IMR-90 (cell line): Measurements from ENCODE around the gene SOX21. TPM values are rescaled to one million over a fixed set of nuclear protein-coding genes. Genes with fewer than 3 reads are reported as not detected.

ENCODE experiments used
- ATAC-seq: fragments of 200-7000 bp; cut with Tn5 transposase; 2 replicates; pipeline ENCODE4 v1.9.1; 2020; ENCODE audit warnings: low read depth, mild to moderate bottlenecking, moderate library complexity
- BruUV-seq: library from RNA; stranded (reverse); fragments of 400-500 nt; replicated peaks from 2 replicates; lab custom pipeline; 2021; lab: Mats Ljungman, UMichigan
- CTCF ChIA-PET: fragments of 300-600 bp; formaldehyde crosslinking; extraction: SDS; loops from one replicate; lab custom pipeline; 2021; ENCODE audit warnings: antibody characterized with exemption; lab: Yijun Ruan, JAX
- POLR2A ChIA-PET: fragments of 300-600 bp; sonication (Branson Sonifier 250); formaldehyde crosslinking; loops from one replicate; lab custom pipeline; 2022; ENCODE audit warnings: antibody characterized with exemption; ENCODE audit not compliant: unreplicated experiment; lab: Charles Lee
- DNase-seq: peaks from one replicate; pipeline ENCODE4 v3.0.0; 2013
- H2AFZ ChIP-seq: replicated peaks from 2 replicates; pipeline ENCODE3; 2013; ENCODE audit warnings: low read length, mild to moderate bottlenecking; ENCODE audit not compliant: poor library complexity
- H2AK5ac ChIP-seq: 2 replicates; pipeline ENCODE4 v1.6.1; 2013; ENCODE audit warnings: low read depth, low read length, inconsistent platforms
- H2AK9ac ChIP-seq: replicated peaks from 2 replicates; pipeline ENCODE3; 2013; ENCODE audit warnings: mild to moderate bottlenecking, low read depth, low read length, moderate library complexity; ENCODE audit not compliant: poor library complexity
- H2BK120ac ChIP-seq: 2 replicates; pipeline ENCODE4 v1.6.1; 2013; ENCODE audit warnings: low read depth, low read length, inconsistent platforms
- H2BK15ac ChIP-seq: 3 replicates; pipeline ENCODE4 v1.6.1; 2013; ENCODE audit warnings: low read depth, low read length, inconsistent platforms
- H2BK20ac ChIP-seq: 2 replicates; pipeline ENCODE4 v1.6.1; 2013; ENCODE audit warnings: low read depth, mild to moderate bottlenecking, inconsistent platforms, low read length, moderate library complexity
- H2BK5ac ChIP-seq: 2 replicates; pipeline ENCODE4 v1.6.1; 2013; ENCODE audit warnings: mild to moderate bottlenecking, low read depth, low read length, inconsistent platforms; ENCODE audit not compliant: poor library complexity, severe bottlenecking
- H3K14ac ChIP-seq: replicated peaks from 2 replicates; pipeline ENCODE4 v1.6.1; 2013; ENCODE audit warnings: low read depth, low read length, inconsistent platforms
- H3K18ac ChIP-seq: 2 replicates; pipeline ENCODE4 v1.6.1; 2013; ENCODE audit warnings: low read depth, low read length, control low read depth
- H3K23ac ChIP-seq: 2 replicates; pipeline ENCODE4 v1.6.1; 2013; ENCODE audit warnings: low read depth, low read length, inconsistent platforms
- H3K27ac ChIP-seq: 2 replicates; pipeline ENCODE4 v1.5.1; 2013; ENCODE audit warnings: mild to moderate bottlenecking, control low read depth, low read length; ENCODE audit not compliant: insufficient read depth
- H3K27me3 ChIP-seq: 2 replicates; pipeline ENCODE4 v1.6.1; 2013; ENCODE audit warnings: low read length; ENCODE audit not compliant: control insufficient read depth, insufficient read depth
- H3K36me3 ChIP-seq: 2 replicates; pipeline ENCODE4 v1.6.1; 2013; ENCODE audit warnings: low read length, mixed read lengths; ENCODE audit not compliant: control insufficient read depth, insufficient read depth
- H3K4ac ChIP-seq: 2 replicates; pipeline ENCODE4 v1.6.1; 2013; ENCODE audit warnings: low read depth, low read length, inconsistent platforms
- H3K4me1 ChIP-seq: 2 replicates; pipeline ENCODE4 v1.6.1; 2013; ENCODE audit warnings: low read length, mixed read lengths; ENCODE audit not compliant: control insufficient read depth, insufficient read depth
- H3K4me2 ChIP-seq: 2 replicates; pipeline ENCODE4 v1.6.1; 2013; ENCODE audit warnings: low read depth, mild to moderate bottlenecking, control low read depth, low read length, moderate library complexity
- H3K4me3 ChIP-seq: 2 replicates; pipeline ENCODE4 v1.5.1; 2013; ENCODE audit warnings: low read depth, mild to moderate bottlenecking, control low read depth, low read length, moderate library complexity; ENCODE audit not compliant: insufficient read depth
- H3K56ac ChIP-seq: 2 replicates; pipeline ENCODE4 v1.6.1; 2013; ENCODE audit warnings: low read length, inconsistent platforms; ENCODE audit not compliant: insufficient read depth; ENCODE audit errors: extremely low read depth
- H3K79me1 ChIP-seq, 2 experiments: 2 replicates each; pipeline ENCODE4 v1.6.1; 2013; ENCODE audit warnings: low read length in 2 of 2, inconsistent platforms in 1 of 2, low read depth in 1 of 2
- H3K9ac ChIP-seq: 2 replicates; pipeline ENCODE4 v1.6.1; 2013; ENCODE audit warnings: low read depth, low read length, control low read depth
- H3K9me1 ChIP-seq: 2 replicates; pipeline ENCODE4 v1.6.1; 2013; ENCODE audit warnings: low read length, inconsistent platforms; ENCODE audit not compliant: insufficient read depth
- H3K9me3 ChIP-seq: 2 replicates; pipeline ENCODE4 v1.6.1; 2013; ENCODE audit warnings: low read length; ENCODE audit not compliant: control insufficient read depth, insufficient read depth
- H4K20me1 ChIP-seq: 2 replicates; pipeline ENCODE4 v1.6.1; 2013; ENCODE audit warnings: low read length, inconsistent platforms; ENCODE audit not compliant: insufficient read depth
- H4K5ac ChIP-seq: 2 replicates; pipeline ENCODE4 v1.6.1; 2013; ENCODE audit warnings: mild to moderate bottlenecking, low read depth, low read length, control low read depth
- H4K8ac ChIP-seq, 2 experiments: 2 replicates each; pipeline ENCODE4 v1.6.1; 2013; ENCODE audit warnings: low read depth in 2 of 2, low read length in 2 of 2, control low read depth in 1 of 2, inconsistent platforms in 1 of 2
- H4K91ac ChIP-seq: 2 replicates; pipeline ENCODE4 v1.6.1; 2013; ENCODE audit warnings: low read depth, low read length, inconsistent platforms; ENCODE audit not compliant: insufficient read depth
- RCOR1 ChIP-seq: IDR thresholded peaks from 2 replicates; pipeline ENCODE4 v1.6.1; 2012; ENCODE audit warnings: mild to moderate bottlenecking, low read length, improper control_type of control experiment; ENCODE audit not compliant: insufficient replicate concordance
- RFX5 ChIP-seq: IDR thresholded peaks from 2 replicates; pipeline ENCODE4 v1.8.0; 2012; ENCODE audit warnings: low read depth, mild to moderate bottlenecking, low read length, moderate library complexity
- WGBS, 2 experiments: methylation state at CpG; one replicate each; pipeline versions ENCODE4 v1.1.5 to v1.1.7; 2013; ENCODE audit warnings: missing lambda C conversion rate in 2 of 2; ENCODE audit not compliant: insufficient read length in 1 of 2; ENCODE audit errors: extremely low coverage in 2 of 2; 5-methylcytosine and 5-hydroxymethylcytosine counted together
- dilution Hi-C: fragments of 300-500 bp; cut with HindIII; formaldehyde crosslinking; loops from one replicate; pipeline ENCODE4 v1.14.3; 2018; ENCODE audit warnings: low sequenced_read_pairs; ENCODE audit not compliant: unreplicated experiment
- in situ Hi-C: fragments of 300-500 bp; cut with MboI; formaldehyde crosslinking; loops from 3 replicates; pipeline ENCODE4 v1.14.3; 2019; ENCODE audit warnings: low sequenced_read_pairs, inconsistent platforms, mixed read lengths
- intact Hi-C: fragments of 100-400 bp; cut with micrococcal nuclease; formaldehyde crosslinking; loops from 2 replicates; pipeline ENCODE4 v1.10.0; 2022
- polyA plus RNA-seq, 3 experiments: library from polyadenylated mRNA; depleted of rRNA; stranded (reverse); fragments of >200 nt; gene quantifications; 2 replicates each; pipeline ENCODE4 v1.2.3, GENCODE V29; 2012; ENCODE audit warnings: low replicate concordance in 1 of 3
- total RNA-seq: library from RNA; depleted of rRNA; stranded (reverse); fragments of >200 nt; gene quantifications from 2 replicates; pipeline ENCODE4 v1.2.3, GENCODE V29; 2012
- TF ChIP-seq, protein P1 (sequence below): fragments of 150-350 bp; IDR thresholded peaks from 2 replicates; pipeline ENCODE4 v1.6.1; 2017; ENCODE audit warnings: mild to moderate bottlenecking, antibody characterized with exemption, low read length, low read depth

The SOX21 gene
- total and polyA plus RNA-seq, 2 of the 4 experiments (the other 2 are of a cell fraction) = not detected

DNA sequence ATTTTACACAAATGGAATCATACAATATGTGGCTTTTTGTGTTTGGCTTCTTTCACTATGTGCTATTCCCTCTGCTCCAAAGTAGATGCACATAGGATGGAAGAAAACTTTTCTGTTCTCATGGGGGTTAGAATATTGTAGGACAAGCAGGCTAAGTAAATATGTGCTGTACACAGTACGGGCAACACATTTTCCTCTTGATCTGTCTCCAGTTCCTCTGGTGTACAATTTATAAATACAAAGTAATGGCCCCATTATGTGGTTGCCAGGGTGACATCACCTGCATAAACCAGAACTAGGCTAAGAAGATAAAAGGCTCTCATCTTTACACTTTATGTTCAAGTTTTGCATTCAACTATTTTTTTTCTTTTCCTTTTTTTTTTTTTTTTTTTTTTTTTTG lies 41.0 kb upstream of the SOX21 start:
- in situ Hi-C loops = no loop called here
- CTCF ChIA-PET = no interaction called here

More for the DNA sequence above, 41.0 kb upstream of the SOX21 start:
- H3K18ac ChIP-seq = no peak overlapping the region
- WGBS, 2 experiments = no CpG with 5 or more reads among the region's 1 CpG
- H2AFZ ChIP-seq = no peak overlapping the region
- H3K27ac ChIP-seq = no peak overlapping the region
- no peak overlapping the region for H3K4me3 ChIP-seq
- H2AK9ac ChIP-seq = no peak overlapping the region
- intact Hi-C loops (no loop called here), dilution Hi-C loops (no loop called here)
- POLR2A ChIA-PET = no interaction called here
- no TSS peak for BruUV-seq
- no peaks in the 10 kb centered on the region for H3K4me1 ChIP-seq
- H2BK15ac ChIP-seq = no peak overlapping the region
- H3K4ac ChIP-seq = no peak overlapping the region
- H2BK5ac ChIP-seq = no peak overlapping the region
- no peaks in the 10 kb centered on the region for H3K79me1 ChIP-seq
- no peaks in the 10 kb centered on the region for H3K36me3 ChIP-seq
- no peak overlapping the region for H2AK5ac ChIP-seq
- H3K9me3 ChIP-seq = no peaks in the 10 kb centered on the region
- no peak overlapping the region for H3K56ac ChIP-seq
- ATAC-seq = no peak
- no peak overlapping the region for H4K8ac ChIP-seq
- no peaks in the 10 kb centered on the region; the same call in 1 of the 2 replicates for H3K27me3 ChIP-seq
- no peak overlapping the region for H3K4me2 ChIP-seq
- H4K5ac ChIP-seq = no peak overlapping the region
- no peak overlapping the region for H3K9ac ChIP-seq
- H3K23ac ChIP-seq = no peak overlapping the region
- DNase-seq = no peak
- no peak overlapping the region for H2BK20ac ChIP-seq
- TF ChIP-seq RCOR1 = no peak
- no peak for TF ChIP-seq RFX5
- TF ChIP-seq, protein P1, sequence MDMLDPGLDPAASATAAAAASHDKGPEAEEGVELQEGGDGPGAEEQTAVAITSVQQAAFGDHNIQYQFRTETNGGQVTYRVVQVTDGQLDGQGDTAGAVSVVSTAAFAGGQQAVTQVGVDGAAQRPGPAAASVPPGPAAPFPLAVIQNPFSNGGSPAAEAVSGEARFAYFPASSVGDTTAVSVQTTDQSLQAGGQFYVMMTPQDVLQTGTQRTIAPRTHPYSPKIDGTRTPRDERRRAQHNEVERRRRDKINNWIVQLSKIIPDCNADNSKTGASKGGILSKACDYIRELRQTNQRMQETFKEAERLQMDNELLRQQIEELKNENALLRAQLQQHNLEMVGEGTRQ = no peak
- H3K14ac ChIP-seq = no peak overlapping the region
- H4K20me1 ChIP-seq = no peaks in the 10 kb centered on the region
- H3K9me1 ChIP-seq = no peaks in the 10 kb centered on the region
- no peak overlapping the region for H4K91ac ChIP-seq
- H2BK120ac ChIP-seq = no peak overlapping the region
